Panc1 (cell line): ENCODE measurements around the gene PRKCZ.

Experiments
- CTCF ChIP-seq: fragments of 450-650 bp; IDR thresholded peaks from 2 replicates; pipeline ENCODE4 v1.5.1; 2017; ENCODE audit warnings: mild to moderate bottlenecking
- TCF7L2 ChIP-seq: IDR thresholded peaks from 2 replicates; pipeline ENCODE4 v1.6.1; 2011; ENCODE audit warnings: mild to moderate bottlenecking, low read depth, low read length, inconsistent platforms

GRCh38 chr1:2172012-2172411 is 121.8 kb downstream of the PRKCZ start:
- TF ChIP-seq TCF7L2 (no peak), CTCF (no peak)
